HG03571 (cell line): Measurements from ENCODE around the gene PROSER3.
"Not testable (repeated sequence)": the region's sequence is repeated elsewhere in the genome, so short reads cannot be mapped to it uniquely, and the experiment has no call there.

Experiments
- ATAC-seq: cut with Tn5 transposase; IDR thresholded peaks from one replicate; pipeline ENCODE4 v1.9.1; 2021; ENCODE audit not compliant: unreplicated experiment

PROSER3 gene

GRCh38 chr19:35753634-35754369 lies 4.2 kb upstream of the PROSER3 start:
- ATAC-seq: no peak

- ATAC-seq: no peak
Observed at GRCh38 chr19:35754370-35755130, 3.4 kb upstream of the PROSER3 start.

- ATAC-seq: no peak
Observed at GRCh38 chr19:35755131-35755549, 2.8 kb upstream of the PROSER3 start.

- no peak for ATAC-seq
Observed at GRCh38 chr19:35755550-35756376, 2.2 kb upstream of the PROSER3 start.

GRCh38 chr19:35756377-35757230 lies 1.4 kb upstream of the PROSER3 start, which contains the start of gene HSPB6:
HSPB6 (minus strand) TSS chr19:35757029; CDS start chr19:35757008, 21 bp downstream.
- ATAC-seq: no peak

- ATAC-seq: no peak
Observed at GRCh38 chr19:35757231-35757748, 686 bp upstream of the PROSER3 start.

GRCh38 chr19:35759697-35760096 lies 1.7 kb downstream of the PROSER3 start:
- ATAC-seq: no peak

- no peak for ATAC-seq
Observed at GRCh38 chr19:35760711-35761349, 2.9 kb downstream of the PROSER3 start.

- ATAC-seq: no peak
Observed at GRCh38 chr19:35764432-35765315, 6.7 kb downstream of the PROSER3 start.

GRCh38 chr19:35766571-35767104 lies 8.7 kb downstream of the PROSER3 start:
- no peak for ATAC-seq

- ATAC-seq: no peak
Observed at GRCh38 chr19:35767288-35768081, 9.5 kb downstream of the PROSER3 start.

GRCh38 chr19:35768082-35768421 lies 10.1 kb downstream of the PROSER3 start:
- ATAC-seq: no peak

- ATAC-seq: not testable (repeated sequence)
Observed at GRCh38 chr19:35772362-35772761, 14.4 kb downstream of the PROSER3 start.

- ATAC-seq: no peak
Observed at GRCh38 chr19:35773020-35773806, 15.2 kb downstream of the PROSER3 start.

GRCh38 chr19:35774274-35775045 lies 16.5 kb downstream of the PROSER3 start:
- no peak for ATAC-seq

- no peak for ATAC-seq
Observed at GRCh38 chr19:35775046-35775297, 17.0 kb downstream of the PROSER3 start.
